Measurements from ENCODE around the gene COL26A1. TPM values are rescaled to one million over a fixed set of nuclear protein-coding genes. Genes with fewer than 3 reads are reported as not detected.

The COL26A1 gene
- total RNA-seq, 2 experiments from 2014 or later: not detected

DNA sequence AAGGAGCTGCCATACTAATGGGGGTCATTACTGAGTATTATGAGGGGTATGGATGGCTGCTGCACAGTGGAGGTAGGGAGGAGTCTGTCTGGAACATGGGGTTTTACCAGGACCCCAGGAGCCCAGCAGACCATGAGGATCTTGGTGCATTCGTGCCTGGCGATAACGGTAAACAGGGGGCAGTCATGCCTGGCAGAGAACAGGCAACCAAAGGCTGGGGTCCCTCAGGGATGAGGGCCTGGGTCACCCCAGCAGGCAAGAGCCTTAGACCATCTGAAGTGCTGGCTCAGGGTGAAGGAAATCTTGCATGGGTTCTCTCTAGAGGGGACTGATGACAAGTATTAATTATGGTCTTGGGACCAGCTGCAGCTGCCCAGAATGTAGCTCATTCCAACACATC lies 220.3 kb downstream of the COL26A1 start:
- Mint-ChIP-seq H3K4me3 (no peak overlapping the region), H3K9me3 (no peaks in the 10 kb centered on the region), H3K27me3 (peaks cover 1% of the 10 kb centered on the region), H3K4me1 (ENCODE audit: low read depth) (peaks cover 2% of the 10 kb centered on the region), H3K27ac (no peak overlapping the region), H3K36me3 (ENCODE audit: low read depth) (no peaks in the 10 kb centered on the region)
- DNase-seq: no peak
- TF ChIP-seq, protein P1, sequence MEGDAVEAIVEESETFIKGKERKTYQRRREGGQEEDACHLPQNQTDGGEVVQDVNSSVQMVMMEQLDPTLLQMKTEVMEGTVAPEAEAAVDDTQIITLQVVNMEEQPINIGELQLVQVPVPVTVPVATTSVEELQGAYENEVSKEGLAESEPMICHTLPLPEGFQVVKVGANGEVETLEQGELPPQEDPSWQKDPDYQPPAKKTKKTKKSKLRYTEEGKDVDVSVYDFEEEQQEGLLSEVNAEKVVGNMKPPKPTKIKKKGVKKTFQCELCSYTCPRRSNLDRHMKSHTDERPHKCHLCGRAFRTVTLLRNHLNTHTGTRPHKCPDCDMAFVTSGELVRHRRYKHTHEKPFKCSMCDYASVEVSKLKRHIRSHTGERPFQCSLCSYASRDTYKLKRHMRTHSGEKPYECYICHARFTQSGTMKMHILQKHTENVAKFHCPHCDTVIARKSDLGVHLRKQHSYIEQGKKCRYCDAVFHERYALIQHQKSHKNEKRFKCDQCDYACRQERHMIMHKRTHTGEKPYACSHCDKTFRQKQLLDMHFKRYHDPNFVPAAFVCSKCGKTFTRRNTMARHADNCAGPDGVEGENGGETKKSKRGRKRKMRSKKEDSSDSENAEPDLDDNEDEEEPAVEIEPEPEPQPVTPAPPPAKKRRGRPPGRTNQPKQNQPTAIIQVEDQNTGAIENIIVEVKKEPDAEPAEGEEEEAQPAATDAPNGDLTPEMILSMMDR (IDR thresholded peaks at IDR 0.05): no peak
- intact Hi-C loops (cut with micrococcal nuclease): no loop called here
- POLR2A ChIA-PET: no interaction called here
- no peak for ATAC-seq
- CTCF ChIA-PET: interaction anchor here (0.6 kb wide), 1 partner anchor 666 kb away, joined by 3 read pairs; no protein-coding TSS in a partner anchor

DNA sequence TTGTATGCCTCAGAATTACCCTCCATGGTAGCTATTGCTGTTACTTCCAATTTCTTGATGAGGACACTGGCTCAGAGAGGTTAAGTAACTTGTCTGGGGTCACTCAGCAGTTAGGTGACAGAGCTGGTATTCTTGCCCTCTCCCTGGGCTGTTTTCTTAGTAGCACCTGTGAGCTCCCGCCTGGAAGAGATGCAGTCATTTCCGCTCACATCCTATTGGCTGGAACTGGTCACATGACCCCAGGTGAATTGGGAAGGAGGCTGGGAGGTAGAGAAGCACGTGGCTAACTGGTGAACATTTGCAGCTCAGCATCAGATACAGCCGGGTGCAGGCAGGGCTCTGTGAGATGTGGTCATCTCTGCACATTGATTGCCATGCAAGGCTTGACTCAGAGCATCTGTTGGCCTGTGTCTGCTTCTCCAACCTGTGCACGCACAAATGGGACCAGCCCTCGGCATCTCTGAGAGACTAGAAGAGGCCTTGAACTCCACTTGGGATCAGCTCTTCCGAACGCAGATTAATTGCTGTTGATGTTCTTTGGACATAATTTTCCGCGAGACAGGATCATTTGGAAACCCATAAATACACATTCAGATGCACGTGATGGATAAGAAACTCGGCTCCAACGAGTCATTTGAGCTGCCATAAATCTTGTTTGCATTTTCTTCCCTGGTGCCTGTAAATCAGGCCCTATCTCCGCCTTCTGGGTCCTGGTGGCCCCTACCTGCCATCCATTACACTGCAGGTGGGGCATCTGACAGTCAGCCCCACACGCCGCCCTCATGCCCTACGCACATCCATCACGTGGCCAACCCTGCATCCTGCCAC lies 223.6 kb downstream of the COL26A1 start:
- ATAC-seq: no peak
- H3K27ac Mint-ChIP-seq: no peak overlapping the region
- POLR2A ChIA-PET: no interaction called here
- TF ChIP-seq, protein P1 (IDR thresholded peaks at IDR 0.05): no peak
- CTCF ChIA-PET: interaction anchor here (1.1 kb wide), 1 partner anchor 17 kb away, joined by 4 read pairs; no protein-coding TSS in a partner anchor
- H3K36me3 Mint-ChIP-seq (ENCODE audit: low read depth): no peaks in the 10 kb centered on the region
- H3K9me3 Mint-ChIP-seq: no peaks in the 10 kb centered on the region
- DNase-seq: no peak
- H3K27me3 Mint-ChIP-seq: no peaks in the 10 kb centered on the region
- peaks cover 2% of the 10 kb centered on the region for H3K4me1 Mint-ChIP-seq (ENCODE audit: low read depth)
- no peak overlapping the region for H3K4me3 Mint-ChIP-seq
- intact Hi-C loops (cut with micrococcal nuclease): no loop called here

DNA sequence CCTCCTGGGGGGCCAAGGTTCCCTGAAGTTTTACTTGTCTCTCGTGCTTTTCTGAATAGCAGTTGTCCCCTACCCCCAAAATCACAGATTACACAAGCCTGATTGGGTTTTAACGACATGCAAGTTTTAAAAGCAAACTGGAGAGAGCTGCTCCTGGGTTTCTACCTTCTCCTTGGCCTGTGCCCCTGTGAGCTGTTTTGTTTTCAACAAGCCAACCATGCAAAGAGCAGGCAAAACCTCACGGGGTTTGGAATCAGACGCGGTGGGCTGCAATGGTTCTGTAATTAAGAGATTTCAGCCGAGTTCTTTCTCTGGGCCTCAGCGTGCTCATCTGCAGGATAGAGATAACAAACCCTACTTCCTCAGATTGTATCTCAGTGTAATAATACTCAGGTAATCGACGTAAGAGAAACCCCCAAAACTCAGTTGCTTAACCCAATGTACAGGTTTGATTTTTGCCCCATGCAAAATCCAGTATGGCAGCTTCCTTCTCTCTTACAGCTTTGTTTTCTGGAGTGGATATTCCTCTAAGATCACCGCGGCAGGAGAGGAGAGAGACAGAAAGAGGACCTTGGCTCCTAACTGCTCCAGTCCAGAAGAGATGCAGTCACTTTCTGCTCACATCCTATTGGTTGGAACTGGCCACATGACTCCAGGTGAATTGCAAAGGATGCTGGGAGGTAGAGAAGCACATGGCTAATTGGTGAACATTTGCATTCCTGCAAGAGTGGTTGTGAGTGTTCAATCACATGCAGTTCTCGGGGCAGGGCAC lies 224.4 kb downstream of the COL26A1 start:
- Mint-ChIP-seq H3K36me3 (ENCODE audit: low read depth) (no peaks in the 10 kb centered on the region), H3K27ac (no peak overlapping the region), H3K27me3 (no peaks in the 10 kb centered on the region), H3K4me3 (no peak overlapping the region), H3K4me1 (ENCODE audit: low read depth) (peaks cover 2% of the 10 kb centered on the region), H3K9me3 (no peaks in the 10 kb centered on the region)
- CTCF ChIA-PET: no interaction called here
- intact Hi-C loops (cut with micrococcal nuclease): no loop called here
- TF ChIP-seq, protein P1 (IDR thresholded peaks at IDR 0.05): no peak
- POLR2A ChIA-PET: no interaction called here
- no peak for DNase-seq
- no peak for ATAC-seq

DNA sequence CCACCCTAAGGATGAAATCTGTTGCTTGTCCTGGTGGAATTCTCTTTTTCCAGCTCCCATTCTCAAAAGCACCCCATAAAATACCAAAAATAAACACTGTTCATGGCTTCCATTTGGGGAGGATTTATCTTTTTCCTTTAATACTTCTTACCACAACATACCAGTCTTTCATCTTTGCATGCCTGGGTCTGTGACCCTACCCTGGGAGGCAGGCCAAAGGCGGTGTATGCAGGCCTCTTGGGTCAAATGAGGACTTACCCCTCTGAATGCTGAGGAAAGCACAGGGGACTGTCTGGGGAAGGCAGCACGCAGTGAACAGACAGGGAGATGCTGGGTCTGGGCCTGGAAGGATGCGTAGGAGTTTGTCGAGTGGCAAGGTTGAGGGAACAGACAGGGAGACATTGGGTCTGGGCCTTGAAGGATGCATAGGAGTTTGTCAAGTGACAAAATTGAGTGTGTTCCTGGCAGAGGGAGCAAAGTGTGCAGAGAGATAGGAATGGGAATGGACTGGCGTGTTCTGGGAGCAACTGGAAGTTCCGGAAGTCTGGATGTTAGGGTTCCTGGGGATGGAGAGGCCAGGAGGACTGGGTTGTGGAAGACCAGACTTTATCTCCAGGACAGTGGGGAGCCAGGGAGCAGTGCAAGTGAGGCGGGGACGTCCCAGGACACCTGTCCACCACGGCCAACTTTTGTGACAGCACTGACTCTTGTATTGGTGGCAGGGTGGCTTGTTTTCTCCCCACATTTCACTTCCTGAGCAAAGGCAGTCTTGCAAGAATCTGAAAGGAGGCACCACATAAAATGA lies 225.7 kb downstream of the COL26A1 start:
- no peaks in the 10 kb centered on the region for H3K27me3 Mint-ChIP-seq
- no peaks in the 10 kb centered on the region for H3K36me3 Mint-ChIP-seq (ENCODE audit: low read depth)
- H3K27ac Mint-ChIP-seq: no peak overlapping the region
- H3K4me3 Mint-ChIP-seq: no peak overlapping the region
- TF ChIP-seq, protein P1 (IDR thresholded peaks at IDR 0.05): no peak
- DNase-seq (no peak), ATAC-seq (no peak)
- ChIA-PET CTCF (no interaction called here), POLR2A (no interaction called here)
- peaks cover 2% of the 10 kb centered on the region for H3K4me1 Mint-ChIP-seq (ENCODE audit: low read depth)
- no peaks in the 10 kb centered on the region for H3K9me3 Mint-ChIP-seq
- intact Hi-C loops (cut with micrococcal nuclease): no loop called here

Measured in activated CD8-positive, alpha-beta T cell treated with anti-CD3 and anti-CD28 coated beads for 36 hours (primary cell).